ENCODE measurements around the gene NLGN1.

DNA sequence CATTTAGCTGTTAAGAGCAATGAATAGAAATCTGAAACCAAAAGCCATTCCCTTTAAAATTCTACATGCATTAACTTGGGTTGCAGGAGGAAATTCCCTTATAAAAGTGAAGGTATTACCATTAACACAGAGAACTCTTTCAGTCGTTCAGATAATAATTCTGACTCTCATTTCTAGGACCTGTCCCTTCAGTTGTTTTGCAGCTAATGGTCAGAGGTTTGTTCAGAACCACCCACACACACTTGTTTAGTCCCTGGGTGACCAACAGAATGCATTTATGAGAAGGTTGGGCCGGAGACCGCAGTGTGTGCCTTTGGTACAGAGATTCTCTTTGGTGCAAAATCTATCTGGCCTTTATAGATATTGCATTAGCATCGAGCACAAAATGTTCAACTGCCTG, 492.5 kb downstream of the NLGN1 start:
- TF ChIP-seq CTCF (IDR thresholded peaks at IDR 0.05) (no peak), POLR2A (IDR thresholded peaks at IDR 0.05) (no peak), POLR2AphosphoS5 (IDR thresholded peaks at IDR 0.05) (no peak)
